NCI-H69 (cell line): Measurements from ENCODE around the gene DDX23.
"Not testable (repeated sequence)": the region's sequence is repeated elsewhere in the genome, so short reads cannot be mapped to it uniquely, and the experiment has no call there.

Source experiments
- DNase-seq: peaks from one replicate; lab custom pipeline; 2025; lab: John Stamatoyannopoulos, UW

Gene DDX23

DNA sequence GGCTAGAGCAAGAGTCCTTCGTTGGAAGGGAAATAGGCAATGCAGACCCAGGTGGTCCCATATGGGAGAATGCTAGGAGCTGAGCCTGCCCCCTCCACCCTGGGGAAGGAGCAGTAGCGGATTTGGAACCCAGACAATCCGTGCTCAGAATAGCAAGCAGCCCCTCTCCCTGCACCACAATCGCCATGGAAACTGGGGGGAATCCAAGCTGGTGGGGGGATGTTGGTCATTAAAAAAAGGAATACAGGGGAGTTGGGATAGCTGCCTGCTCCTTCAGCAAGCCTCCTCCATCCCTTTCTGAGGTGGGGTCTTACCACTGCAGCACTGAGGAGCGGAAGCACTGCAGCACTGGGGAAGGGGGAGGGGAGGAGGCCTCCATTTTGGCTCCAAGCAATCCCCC, 10.8 kb upstream of the DDX23 start:
- no peak for DNase-seq

DNA sequence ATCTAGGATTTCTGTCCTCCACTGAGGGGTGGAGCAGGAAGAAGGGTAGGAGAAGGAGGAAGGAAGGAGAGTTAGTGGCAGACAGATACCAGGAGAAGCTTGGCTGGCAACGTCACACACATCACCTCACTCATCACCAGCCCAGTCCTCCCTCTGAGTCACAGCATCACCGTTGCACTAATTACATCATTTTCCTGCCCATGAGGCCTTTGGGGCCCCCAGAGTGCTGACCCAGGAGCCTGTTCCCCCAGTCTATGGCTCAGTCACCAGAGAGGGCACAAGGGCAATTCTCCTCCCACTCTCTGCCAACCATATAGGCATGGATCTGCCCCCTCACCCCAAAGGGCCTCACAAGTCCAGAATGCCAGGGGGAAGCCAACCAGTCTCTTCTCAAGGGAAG, 9.1 kb upstream of the DDX23 start:
- DNase-seq = no peak

DNA sequence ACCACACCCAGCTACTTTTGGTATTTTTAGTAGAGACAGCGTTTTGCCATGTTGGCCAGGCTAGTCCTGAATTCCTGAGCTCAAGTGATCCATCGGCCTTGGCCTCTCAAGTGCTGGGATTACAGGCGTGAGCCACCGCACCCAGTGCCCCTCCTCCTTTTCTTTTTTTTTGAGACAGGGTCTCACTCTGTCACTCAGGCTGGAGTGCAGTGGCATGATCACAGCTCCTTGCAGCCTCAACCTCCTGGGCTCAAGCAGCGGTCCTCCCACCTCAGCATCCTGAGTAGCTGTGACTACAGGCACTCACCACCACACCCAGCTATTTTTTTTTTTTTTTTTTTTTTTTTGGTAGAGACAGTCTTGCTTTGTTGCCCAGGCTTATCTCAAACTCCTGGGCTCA, 8.3 kb upstream of the DDX23 start:
- DNase-seq = not testable (repeated sequence)

- DNase-seq = no peak
Measured at GRCh38 chr12:48859607-48860006, 7.6 kb upstream of the DDX23 start.

GRCh38 chr12:48858043-48858442, 6.1 kb upstream of the DDX23 start:
- DNase-seq = no peak

DNA sequence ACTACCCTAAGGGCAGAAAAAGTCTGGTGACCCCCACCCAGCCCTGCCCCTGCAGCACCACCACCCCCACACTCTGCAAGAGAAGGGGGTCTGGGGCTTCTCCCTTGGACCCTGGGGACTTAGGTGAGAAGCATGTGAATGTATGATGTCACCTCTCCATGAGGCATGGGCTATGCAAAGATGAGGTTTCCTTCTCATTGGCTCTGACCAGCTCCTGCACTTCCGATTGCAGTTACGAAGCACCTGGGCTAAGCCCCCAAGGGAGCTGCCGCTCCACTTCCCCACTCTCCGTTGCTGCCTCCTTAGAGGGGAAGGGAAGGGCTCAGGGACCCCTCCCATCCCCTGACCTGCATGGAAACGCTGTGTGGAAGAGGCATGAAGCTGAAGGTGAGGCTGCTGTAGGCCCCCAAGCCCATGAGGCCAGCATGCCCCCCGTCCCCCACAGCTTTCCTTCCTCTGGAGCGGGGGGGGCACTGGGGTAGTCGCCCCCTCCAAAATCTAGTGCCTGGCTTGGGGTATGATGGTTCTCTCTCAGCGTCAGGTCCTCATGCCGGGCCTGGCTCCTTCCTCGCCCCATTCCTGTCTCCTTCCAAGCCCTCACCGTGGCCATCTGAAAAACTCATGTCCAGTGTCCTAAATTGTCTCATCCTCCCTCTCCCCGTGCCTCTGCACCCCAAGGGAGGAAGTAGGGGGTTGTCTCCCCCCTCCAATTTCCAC, 5.5 kb upstream of the DDX23 start:
- peak; percentile 44 for DNase-seq

- no peak for DNase-seq
Measured at GRCh38 chr12:48856379-48856778, 4.4 kb upstream of the DDX23 start.

DNA sequence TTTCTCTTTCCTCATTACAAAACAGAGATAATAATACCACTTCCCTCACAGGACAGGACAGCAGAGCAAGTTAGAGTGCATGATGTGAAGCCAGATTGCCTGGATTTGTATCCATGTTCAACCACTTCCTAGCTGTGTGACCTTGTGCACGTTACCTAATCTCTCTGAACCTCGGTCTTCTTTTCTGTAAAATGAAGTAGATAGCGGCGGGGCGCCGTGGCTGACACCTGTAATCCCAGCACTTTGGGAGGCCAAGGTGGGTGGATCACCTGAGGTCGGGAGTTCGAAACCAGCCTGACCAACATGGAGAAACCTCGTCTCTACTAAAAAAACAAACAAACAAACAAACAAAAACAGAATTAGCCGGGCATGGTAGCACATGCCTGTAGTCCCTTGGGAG, 3.0 kb upstream of the DDX23 start:
- not testable (repeated sequence) for DNase-seq

DNA sequence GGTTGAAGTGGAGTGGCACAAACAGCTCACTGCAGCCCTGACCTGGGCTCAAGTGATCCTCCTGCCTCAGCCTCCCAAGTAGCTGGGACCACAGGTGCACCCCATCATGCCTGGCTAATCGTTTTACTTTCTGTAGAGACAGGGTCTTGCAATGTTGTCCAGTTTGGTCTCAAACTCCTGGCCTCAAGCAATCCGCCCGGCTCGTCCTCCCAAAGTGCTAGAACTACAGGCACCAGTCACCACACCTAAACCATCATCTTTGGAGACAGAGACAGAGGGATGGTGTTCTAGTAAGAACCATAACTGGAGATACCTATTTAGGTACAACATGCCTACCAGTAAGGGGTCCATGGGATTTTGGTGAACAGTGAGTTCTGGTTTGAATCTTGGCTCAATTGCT, 2.5 kb upstream of the DDX23 start:
- no peak for DNase-seq

DNA sequence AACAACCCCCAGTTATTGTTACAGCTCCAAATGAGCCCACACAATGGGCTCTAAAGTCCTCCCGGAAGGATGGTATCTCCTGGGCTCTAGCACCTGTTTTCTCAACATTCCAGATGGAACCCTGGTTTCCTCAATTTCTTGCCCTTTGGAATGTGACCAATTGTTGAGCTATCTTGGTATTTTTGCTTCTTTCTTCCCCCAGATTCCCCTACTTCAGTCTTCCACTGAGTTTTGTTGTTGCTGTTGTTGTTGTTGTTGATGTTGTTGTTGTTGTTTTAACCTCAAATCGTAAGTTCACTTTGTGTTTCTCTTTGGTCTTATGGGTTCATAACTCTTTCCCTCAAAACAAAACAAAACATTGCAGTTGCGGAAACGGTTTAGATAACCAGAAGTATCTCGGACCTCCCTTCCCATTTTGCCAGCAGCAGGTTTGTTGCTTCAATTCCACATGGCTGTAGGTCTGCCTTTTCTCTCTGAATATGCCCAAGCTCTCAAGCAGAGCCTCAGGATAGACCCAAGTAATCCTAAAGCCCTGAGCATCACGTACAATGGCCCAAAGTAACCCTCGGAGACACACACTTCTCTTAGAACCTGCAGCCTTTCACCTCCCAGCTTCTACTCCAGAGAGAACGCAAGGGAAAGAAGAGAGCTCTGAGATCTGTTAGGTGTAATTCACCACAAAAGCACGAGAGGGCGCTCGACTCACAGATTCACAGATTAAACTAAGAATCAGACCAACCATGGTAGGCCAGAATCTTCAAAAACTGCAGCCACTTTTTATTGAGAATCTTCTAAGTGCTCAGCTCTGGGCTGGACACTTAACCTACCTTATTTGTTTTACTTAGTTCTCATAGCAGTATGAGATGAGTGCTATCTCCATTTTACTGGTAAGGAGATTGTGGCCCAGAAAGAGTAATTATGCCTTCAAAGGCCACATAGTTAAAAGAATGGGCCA, 1.0 kb upstream of the DDX23 start:
- DNase-seq = peak; percentile 90

DNA sequence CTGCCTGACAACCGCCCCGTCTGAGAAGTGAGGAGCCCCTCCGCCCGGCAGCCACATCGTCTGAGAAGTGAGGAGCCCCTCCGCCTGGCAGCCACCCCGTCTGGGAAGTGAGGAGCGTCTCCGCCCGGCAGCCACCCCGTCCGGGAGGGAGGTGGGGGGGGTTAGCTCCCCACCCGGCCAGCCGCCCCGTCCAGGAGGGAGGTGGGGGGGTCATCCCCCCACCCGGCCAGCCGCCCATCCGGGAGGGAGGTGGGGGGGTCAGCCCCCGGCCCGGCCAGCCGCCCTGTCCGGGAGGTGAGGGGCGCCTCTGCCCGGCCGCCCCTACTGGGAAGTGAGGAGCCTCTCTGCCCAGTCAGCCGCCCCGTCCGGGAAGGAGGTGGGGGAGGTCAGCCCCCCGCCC, 9.9 kb downstream of the DDX23 start:
- not testable (repeated sequence) for DNase-seq

DNA sequence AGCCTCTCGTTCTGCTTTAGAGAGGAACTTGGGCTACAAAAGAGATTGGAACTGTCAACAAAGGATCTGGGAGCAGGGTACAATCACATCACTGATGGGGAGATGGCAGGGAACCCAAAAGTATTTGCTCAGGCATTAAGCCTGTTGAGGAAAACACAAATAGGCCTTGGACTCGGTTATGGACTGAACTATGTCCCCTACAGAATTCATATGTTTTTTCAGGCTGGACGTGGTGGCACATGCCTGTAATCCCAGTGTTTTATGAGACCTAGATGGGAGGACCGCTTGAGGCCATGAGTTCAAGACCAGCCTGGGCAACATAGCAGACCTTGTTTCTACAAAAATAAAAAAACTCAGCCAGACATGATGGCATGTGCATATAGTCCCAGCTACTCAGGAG, 13.9 kb downstream of the DDX23 start:
- no peak for DNase-seq

DNA sequence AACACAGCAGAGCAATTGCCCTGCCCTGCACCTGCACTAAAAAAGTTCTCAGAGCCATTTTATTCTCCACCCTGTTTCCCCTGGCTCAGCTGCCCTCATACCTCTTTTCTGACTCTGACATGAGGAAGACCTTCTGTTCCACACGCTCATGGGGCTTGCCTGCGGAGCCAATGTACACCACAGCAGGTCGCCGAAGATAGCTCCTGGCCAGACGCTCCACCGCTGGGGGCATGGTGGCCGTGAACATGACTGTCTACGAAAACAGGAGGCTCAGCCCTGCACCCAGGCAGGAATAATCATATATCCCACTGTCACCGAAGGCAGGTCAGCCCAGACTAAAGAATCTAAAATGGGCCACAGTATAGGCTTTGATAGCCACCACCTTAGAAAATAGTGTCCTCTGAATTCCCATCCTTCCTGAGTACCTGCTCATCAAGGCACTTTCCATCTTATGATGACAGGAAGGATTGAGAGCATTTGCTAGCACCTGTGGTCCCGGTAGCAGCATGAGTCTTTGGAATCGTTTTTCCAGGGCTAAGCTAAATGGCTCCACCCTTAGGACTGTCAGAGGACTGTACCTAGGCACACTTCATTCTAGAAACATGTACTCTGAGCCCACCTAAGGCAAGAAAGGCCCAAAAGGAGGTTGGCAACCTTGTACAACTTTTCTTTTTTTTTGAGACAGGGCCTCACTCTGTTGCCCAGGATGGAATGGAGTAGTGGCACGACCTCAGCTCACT, 19.5 kb downstream of the DDX23 start:
- DNase-seq = no peak

- no peak for DNase-seq
Measured at GRCh38 chr12:48831257-48831656, 20.7 kb downstream of the DDX23 start.

GRCh38 chr12:48828841-48829575, 23.0 kb downstream of the DDX23 start:
- no peak for DNase-seq

DNA sequence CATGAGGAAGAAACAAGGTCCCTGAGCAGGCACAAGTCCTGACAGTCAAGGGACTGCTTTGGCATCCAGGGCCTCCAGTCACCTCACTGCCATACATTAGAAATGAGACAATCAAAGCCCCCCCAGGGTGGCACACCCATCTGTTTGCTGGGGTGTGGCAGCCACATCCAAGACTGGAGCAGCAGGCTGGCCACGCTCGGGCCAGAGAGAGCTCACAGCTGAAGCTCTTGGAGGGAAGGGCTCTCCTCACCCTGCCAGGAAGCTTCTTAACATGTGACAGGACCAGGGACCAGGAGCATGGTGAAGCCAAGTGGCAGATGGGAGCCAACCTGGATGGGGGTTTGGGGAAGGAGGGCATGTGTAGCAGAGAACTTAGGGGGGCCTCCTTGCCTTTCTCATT, 23.7 kb downstream of the DDX23 start:
- peak; percentile 21 for DNase-seq

DNA sequence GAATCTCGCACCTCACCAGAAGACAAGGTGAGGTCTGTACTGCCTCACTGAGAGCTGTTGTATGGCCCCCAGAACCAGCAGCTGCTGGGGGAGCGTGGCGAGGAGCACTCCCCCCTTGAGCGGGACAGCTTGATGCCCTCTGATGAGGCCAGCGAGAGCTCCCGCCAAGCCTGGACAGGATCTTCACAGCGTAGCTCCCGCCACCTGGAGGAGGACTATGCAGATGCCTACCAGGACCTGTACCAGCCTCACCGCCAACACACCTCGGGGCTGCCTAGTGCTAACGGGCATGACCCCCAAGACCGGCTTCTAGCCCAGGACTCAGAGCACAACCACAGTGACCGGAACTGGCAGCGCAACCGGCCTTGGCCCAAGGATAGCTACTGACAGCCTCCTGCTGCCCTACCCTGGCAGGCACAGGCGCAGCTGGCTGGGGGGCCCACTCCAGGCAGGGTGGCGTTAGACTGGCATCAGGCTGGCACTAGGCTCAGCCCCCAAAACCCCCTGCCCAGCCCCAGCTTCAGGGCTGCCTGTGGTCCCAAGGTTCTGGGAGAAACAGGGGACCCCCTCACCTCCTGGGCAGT, 24.4 kb downstream of the DDX23 start:
- no peak for DNase-seq

- no peak for DNase-seq
Measured at GRCh38 chr12:48827026-48827425, 24.9 kb downstream of the DDX23 start.

DNA sequence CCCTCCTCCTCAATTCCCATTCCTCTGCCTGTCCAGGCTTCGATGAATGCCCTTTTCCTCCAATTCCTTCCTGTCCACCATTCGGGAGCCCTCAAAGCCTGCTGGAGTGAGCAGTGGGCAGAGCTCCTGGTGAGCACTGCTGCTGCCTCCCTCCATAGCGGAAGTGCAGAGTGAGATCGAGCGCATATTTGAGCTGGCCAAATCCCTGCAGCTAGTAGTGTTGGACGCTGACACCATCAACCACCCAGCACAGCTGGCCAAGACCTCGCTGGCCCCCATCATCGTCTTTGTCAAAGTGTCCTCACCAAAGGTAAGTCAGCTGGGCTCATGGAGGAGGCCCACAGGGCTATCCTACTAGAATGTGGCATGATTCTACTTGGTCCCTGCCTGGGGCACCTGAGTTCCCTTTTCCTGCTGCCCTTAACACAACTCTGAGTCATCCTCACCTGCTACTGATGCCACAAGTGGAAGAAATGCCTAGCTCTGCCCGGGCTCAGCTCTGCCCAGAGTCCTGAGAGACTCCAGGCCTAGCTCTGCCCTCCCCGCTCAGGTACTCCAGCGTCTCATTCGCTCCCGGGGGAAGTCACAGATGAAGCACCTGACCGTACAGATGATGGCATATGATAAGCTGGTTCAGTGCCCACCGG, 25.6 kb downstream of the DDX23 start:
- DNase-seq = no peak

- DNase-seq = no peak
Measured at GRCh38 chr12:48824905-48825304, 27.1 kb downstream of the DDX23 start.

DNA sequence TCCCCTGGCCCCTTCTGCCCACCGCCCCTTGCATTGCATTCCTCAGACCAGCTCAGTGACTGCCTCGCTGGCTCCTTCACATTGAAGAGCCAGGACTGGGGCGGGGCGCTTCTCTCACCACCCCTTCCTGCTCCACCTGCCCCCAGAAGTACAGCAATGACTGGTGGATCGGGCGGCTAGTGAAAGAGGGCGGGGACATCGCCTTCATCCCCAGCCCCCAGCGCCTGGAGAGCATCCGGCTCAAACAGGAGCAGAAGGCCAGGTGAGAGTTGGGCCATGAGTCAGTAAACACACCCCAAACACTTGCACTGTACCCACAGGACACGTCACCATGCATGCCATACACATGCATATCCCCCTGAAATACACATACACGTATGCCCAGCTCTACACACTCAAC, 27.9 kb downstream of the DDX23 start:
- DNase-seq = no peak
